Upper lobe of left lung (tissue), 6 donors: ENCODE results near the gene CYP4F2. TPM values are rescaled to one million over a fixed set of nuclear protein-coding genes. Genes with fewer than 3 reads are reported as not detected.
A peak's percentile ranks its signal among the peaks of the same experiment; 100 is the strongest.

Experiments
- ATAC-seq, 2 donors: fragments of 200-7000 bp; cut with Tn5 transposase; one replicate each; pipeline ENCODE4 v1.9.1; 2022; ENCODE audit warnings: mild to moderate bottlenecking in 2 of 2, moderate library complexity in 2 of 2; ENCODE audit not compliant: low FRiP score in 2 of 2
- DNase-seq, 2 donors: peaks; one replicate each; pipeline ENCODE4 v3.0.0-alpha.2; 2019 to 2020
- H3K27ac ChIP-seq, 4 donors: fragments of 200-600 bp; sonication (generic); one replicate each; pipeline ENCODE4 v1.5.1; 2016 to 2019
- H3K27me3 ChIP-seq, 4 donors: fragments of 200-600 bp; sonication (generic); one replicate each; pipeline ENCODE4 v1.5.1; 2017 to 2019
- H3K36me3 ChIP-seq, 4 donors: fragments of 200-600 bp; sonication (generic); one replicate each; pipeline ENCODE4 v1.5.1; 2016 to 2019
- H3K4me1 ChIP-seq, 4 donors: fragments of 200-600 bp; sonication (generic); one replicate each; pipeline ENCODE4 v1.5.1; 2018 to 2019
- H3K4me3 ChIP-seq, 4 donors: fragments of 200-600 bp; sonication (generic); one replicate each; pipeline ENCODE4 v1.5.1; 2017 to 2019; ENCODE audit warnings: mild to moderate bottlenecking in 2 of 4, moderate library complexity in 1 of 4
- H3K9me3 ChIP-seq, 4 donors: fragments of 200-600 bp; sonication (generic); one replicate each; pipeline ENCODE4 v1.5.1; 2018 to 2019
- EP300 ChIP-seq, 4 donors: sonication (generic); formaldehyde crosslinking; IDR thresholded peaks; one replicate each; pipeline ENCODE4 v1.5.1; 2017; ENCODE audit warnings: antibody characterized with exemption in 4 of 4, control low read depth in 2 of 4
- POLR2A ChIP-seq, 4 donors: fragments of 450-650 bp; IDR thresholded peaks; one replicate each; pipeline ENCODE4 v1.5.1; 2016 to 2017; ENCODE audit warnings: antibody characterized with exemption in 4 of 4, mild to moderate bottlenecking in 2 of 4
- POLR2AphosphoS5 ChIP-seq, 2 donors: sonication (generic); formaldehyde crosslinking; IDR thresholded peaks; one replicate each; pipeline ENCODE4 v1.5.1; 2017; ENCODE audit warnings: antibody characterized with exemption in 2 of 2
- WGBS, 2 donors: methylation state at CpG; one replicate each; pipeline ENCODE4 v1.1.5; 2017 to 2018; 5-methylcytosine and 5-hydroxymethylcytosine counted together
- total RNA-seq, 6 donors: library from RNA; depleted of rRNA in 4 of 6; stranded (reverse); fragments of >200 nt in 4 of 6; gene quantifications; one replicate each; pipeline versions ENCODE4 v1.1.0 to v1.2.1, GENCODE V29; 2016 to 2021
- TF ChIP-seq, protein P1 (sequence below), 6 experiments: fragments of 450-650 bp in 4 of 6; fragments of 200-600 bp in 2 of 6; sonication (generic) in 2 of 6; IDR thresholded peaks; one replicate each; pipeline ENCODE4 v1.5.1; 2016 to 2019; ENCODE audit warnings: antibody characterized with exemption in 6 of 6
- donor health status: DM: no; HTN: no; CAD: no; lungs with moderate emphysema.
- donor health status: DM: no; HTN: yes; CAD: no; lungs with severe emphysema.

Gene CYP4F2
- total RNA-seq, 6 donors from 2014 or later = 0.23 to 0.40 TPM; not detected in 4

DNA sequence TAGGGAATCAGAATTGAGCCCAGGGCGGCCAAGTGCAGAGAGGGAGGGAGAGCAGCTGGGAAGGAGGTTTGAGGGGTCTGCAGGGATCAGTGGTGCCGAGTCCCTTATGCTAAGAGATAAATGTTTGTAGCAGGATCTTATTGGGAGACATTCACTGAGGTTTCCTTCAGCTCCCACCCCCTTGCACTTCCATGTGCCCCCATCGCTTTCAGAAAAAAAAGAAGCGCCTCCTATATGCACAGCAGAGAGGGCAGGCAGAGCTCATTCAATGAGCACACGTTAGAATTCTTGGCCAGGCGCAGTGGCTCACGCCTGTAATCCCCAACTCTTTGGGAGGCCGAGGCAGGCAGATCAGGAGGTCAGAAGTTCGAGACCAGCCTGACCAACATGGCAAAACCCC lies 28.0 kb downstream of the CYP4F2 start:
- Histone ChIP-seq H3K9me3 (no peaks in the 10 kb centered on the region), H3K27me3 (no peaks in the 10 kb centered on the region), H3K36me3 (no peaks in the 10 kb centered on the region), H3K27ac (no peak overlapping the region), H3K4me3 (no peak overlapping the region), H3K4me1 (peaks cover 0 to 6% (median 0%) of the 10 kb centered on the region in 4 donors)
- WGBS, 2 donors = 53 to 62% methylated on average over 9 of the region's 9 CpGs
- ATAC-seq (no peak), DNase-seq (no peak)
- TF ChIP-seq, protein P1, sequence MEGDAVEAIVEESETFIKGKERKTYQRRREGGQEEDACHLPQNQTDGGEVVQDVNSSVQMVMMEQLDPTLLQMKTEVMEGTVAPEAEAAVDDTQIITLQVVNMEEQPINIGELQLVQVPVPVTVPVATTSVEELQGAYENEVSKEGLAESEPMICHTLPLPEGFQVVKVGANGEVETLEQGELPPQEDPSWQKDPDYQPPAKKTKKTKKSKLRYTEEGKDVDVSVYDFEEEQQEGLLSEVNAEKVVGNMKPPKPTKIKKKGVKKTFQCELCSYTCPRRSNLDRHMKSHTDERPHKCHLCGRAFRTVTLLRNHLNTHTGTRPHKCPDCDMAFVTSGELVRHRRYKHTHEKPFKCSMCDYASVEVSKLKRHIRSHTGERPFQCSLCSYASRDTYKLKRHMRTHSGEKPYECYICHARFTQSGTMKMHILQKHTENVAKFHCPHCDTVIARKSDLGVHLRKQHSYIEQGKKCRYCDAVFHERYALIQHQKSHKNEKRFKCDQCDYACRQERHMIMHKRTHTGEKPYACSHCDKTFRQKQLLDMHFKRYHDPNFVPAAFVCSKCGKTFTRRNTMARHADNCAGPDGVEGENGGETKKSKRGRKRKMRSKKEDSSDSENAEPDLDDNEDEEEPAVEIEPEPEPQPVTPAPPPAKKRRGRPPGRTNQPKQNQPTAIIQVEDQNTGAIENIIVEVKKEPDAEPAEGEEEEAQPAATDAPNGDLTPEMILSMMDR (IDR thresholded peaks at IDR 0.05) = no peak
- TF ChIP-seq POLR2AphosphoS5 (IDR thresholded peaks at IDR 0.05) (no peak), EP300 (IDR thresholded peaks at IDR 0.05) (no peak), POLR2A (IDR thresholded peaks at IDR 0.05) (no peak)

DNA sequence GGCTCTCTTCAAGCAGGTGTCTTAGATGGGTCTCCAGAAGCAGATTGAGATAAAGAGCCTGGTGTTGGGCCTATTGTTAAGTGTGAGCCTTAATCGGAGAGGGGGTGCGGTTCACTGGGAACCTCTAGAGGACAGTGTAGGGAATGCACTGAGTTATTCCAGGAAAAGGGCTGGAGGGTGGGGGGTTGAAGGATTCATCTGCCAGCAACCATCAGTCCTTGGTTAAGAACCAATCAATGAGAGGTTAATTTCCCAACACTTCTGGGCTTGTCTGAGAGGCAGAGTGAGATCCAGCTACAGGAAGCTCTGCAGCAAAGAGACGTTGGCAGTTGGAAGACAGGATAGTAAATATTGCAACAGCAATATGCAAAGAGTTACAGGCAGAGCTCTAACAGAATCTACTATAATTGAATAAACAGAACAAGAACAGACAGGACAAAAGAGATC lies 28.7 kb downstream of the CYP4F2 start:
- H3K27me3 ChIP-seq = no peaks in the 10 kb centered on the region
- 0 to 2% methylated on average over 3 of the region's 3 CpGs for WGBS, 2 donors
- peaks cover 0 to 6% (median 0%) of the 10 kb centered on the region in 4 donors for H3K4me1 ChIP-seq
- no peak overlapping the region for H3K27ac ChIP-seq
- H3K4me3 ChIP-seq = no peak overlapping the region
- H3K36me3 ChIP-seq = no peaks in the 10 kb centered on the region
- DNase-seq (peak in 1 of 2 donors; percentile 64), ATAC-seq (peak; percentile 82 to 87)
- TF ChIP-seq, protein P1 (IDR thresholded peaks at IDR 0.05) = peak; percentile 56 to 72 (median 66)
- no peak for TF ChIP-seq EP300 (IDR thresholded peaks at IDR 0.05)
- no peaks in the 10 kb centered on the region for H3K9me3 ChIP-seq

DNA sequence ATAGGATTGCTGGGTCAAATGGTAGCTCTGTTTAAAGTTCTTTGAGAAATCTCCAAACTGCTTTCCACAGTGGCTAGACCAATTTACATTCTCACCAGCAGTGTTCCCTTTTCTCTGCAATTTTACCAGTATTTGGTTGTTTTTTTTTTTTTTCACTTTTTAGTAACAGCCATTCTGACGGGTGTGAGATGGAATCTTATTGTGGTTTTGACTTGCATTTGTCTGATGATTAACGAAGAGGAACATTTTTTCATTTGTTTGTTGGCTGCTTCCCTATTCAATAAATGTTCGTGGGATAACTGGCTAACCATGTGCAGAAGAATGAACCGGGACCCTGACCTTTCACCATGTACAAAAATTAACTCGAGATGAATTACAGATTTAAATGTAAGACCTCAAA lies 31.2 kb downstream of the CYP4F2 start:
- H3K4me3 ChIP-seq = no peak overlapping the region
- ATAC-seq (no peak), DNase-seq (no peak)
- H3K27me3 ChIP-seq = no peaks in the 10 kb centered on the region
- no peak overlapping the region for H3K27ac ChIP-seq
- H3K36me3 ChIP-seq = no peaks in the 10 kb centered on the region
- WGBS, 2 donors = 52 to 53% methylated on average over 5 of the region's 5 CpGs
- no peaks in the 10 kb centered on the region for H3K9me3 ChIP-seq
- peaks cover 0 to 6% (median 0%) of the 10 kb centered on the region in 4 donors for H3K4me1 ChIP-seq
- TF ChIP-seq POLR2A (IDR thresholded peaks at IDR 0.05) = no peak
- TF ChIP-seq EP300 (IDR thresholded peaks at IDR 0.05) = no peak
- TF ChIP-seq, protein P1 (IDR thresholded peaks at IDR 0.05) = no peak
- no peak for TF ChIP-seq POLR2AphosphoS5 (IDR thresholded peaks at IDR 0.05)

DNA sequence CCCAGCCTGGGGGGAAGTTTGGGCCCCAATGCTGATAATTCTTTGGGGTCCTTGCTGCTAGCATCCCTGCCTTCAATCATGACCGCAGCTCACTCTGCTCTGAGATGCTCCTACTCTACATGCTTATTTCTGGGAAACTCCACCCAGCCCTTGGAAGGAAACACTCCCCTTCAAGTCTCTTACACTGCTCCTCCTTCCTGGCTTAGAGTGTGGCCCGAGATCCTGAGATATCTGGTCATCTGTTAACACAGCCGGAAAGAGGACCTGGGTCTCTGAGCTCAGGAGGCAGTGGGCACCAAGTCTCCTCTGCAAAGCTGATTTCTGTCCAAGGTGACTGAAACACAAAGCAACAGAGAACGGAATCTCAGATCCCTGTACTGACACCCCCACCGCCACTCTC lies 33.0 kb downstream of the CYP4F2 start:
- Histone ChIP-seq H3K27ac (no peak overlapping the region), H3K36me3 (no peaks in the 10 kb centered on the region), H3K4me3 (no peak overlapping the region), H3K4me1 (peaks cover 0 to 6% (median 0%) of the 10 kb centered on the region in 4 donors), H3K9me3 (no peaks in the 10 kb centered on the region), H3K27me3 (no peaks in the 10 kb centered on the region)
- DNase-seq (no peak), ATAC-seq (no peak)
- TF ChIP-seq, protein P1 (IDR thresholded peaks at IDR 0.05) = no peak
- TF ChIP-seq POLR2A (IDR thresholded peaks at IDR 0.05) = no peak
- no peak for TF ChIP-seq EP300 (IDR thresholded peaks at IDR 0.05)
- TF ChIP-seq POLR2AphosphoS5 (IDR thresholded peaks at IDR 0.05) = no peak
- WGBS, 2 donors = 59 to 60% methylated on average over 5 of the region's 5 CpGs

DNA sequence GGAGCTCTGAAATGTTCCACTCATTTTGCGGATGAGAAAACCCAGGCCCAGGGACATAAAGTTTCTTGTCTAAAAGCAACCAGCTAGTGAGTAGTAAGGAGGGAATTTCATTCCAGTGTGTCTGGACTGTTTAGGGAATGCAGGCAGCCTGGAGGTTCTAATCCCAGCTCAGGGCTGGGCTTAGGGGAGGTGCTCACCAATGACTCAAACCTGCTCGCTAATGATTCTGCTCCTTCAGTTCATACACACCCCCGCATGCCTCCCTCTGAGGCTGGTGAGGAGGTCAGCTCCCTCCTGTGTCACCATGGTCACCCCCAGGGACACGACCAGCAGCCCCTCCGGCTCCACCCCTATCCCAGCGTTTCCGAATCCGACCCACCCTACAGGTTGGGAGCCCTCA lies 34.6 kb downstream of the CYP4F2 start:
- no peaks in the 10 kb centered on the region for H3K9me3 ChIP-seq
- WGBS, 2 donors = 73 to 76% methylated on average over 8 of the region's 8 CpGs
- DNase-seq (no peak), ATAC-seq (no peak)
- no peak overlapping the region for H3K4me3 ChIP-seq
- H3K27me3 ChIP-seq = no peaks in the 10 kb centered on the region
- no peak overlapping the region for H3K27ac ChIP-seq
- no peak for TF ChIP-seq POLR2A (IDR thresholded peaks at IDR 0.05)
- no peak for TF ChIP-seq EP300 (IDR thresholded peaks at IDR 0.05)
- TF ChIP-seq, protein P1 (IDR thresholded peaks at IDR 0.05) = no peak
- no peak for TF ChIP-seq POLR2AphosphoS5 (IDR thresholded peaks at IDR 0.05)
- no peaks in the 10 kb centered on the region for H3K4me1 ChIP-seq
- H3K36me3 ChIP-seq = no peaks in the 10 kb centered on the region
